Measurements from ENCODE around the gene KIF26B. TPM values are rescaled to one million over a fixed set of nuclear protein-coding genes. Genes with fewer than 3 reads are reported as not detected.

The KIF26B gene
- total and polyA plus RNA-seq, 2 of the 4 experiments (the other 2 are of a cell fraction): 0.53 to 0.54 TPM

DNA sequence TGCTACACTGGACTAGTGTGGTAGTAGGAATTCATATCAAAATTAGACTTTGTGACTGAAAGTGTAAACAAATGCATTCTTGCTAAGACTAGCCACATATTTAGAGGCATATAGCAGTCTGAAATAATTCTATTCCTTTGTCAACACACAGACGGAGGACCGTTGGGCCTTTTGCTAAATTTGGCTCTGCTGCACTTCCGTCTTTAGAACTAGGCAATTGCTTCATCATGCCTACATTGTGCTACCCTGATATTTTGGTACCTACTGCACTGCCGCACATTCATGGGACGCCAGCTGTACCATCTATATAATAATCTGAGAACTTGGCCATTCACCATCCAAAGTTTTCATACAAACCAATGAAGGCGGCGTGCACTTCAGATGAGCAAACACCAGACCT lies 346.8 kb downstream of the KIF26B start:
- H3K56ac ChIP-seq (ENCODE audit: extremely low read depth, insufficient read depth, low read length): no peak overlapping the region
- POLR2A ChIA-PET (ENCODE audit: unreplicated experiment): no interaction called here
- BruUV-seq (replicated peaks): no TSS peak
- no peak overlapping the region for H4K91ac ChIP-seq (ENCODE audit: insufficient read depth, low read depth, low read length)
- peaks cover 3% of the 10 kb centered on the region; the same call in 1 of the 2 replicates for H3K4me1 ChIP-seq (ENCODE audit: control insufficient read depth, insufficient read depth, low read length)
- intact Hi-C loops (cut with micrococcal nuclease) (no loop called here), in situ Hi-C loops (cut with MboI; ENCODE audit: low sequenced_read_pairs) (no loop called here), dilution Hi-C loops (cut with HindIII; ENCODE audit: low sequenced_read_pairs, unreplicated experiment) (no loop called here)
- H3K4me2 ChIP-seq (ENCODE audit: low read depth, low read length): no peak overlapping the region
- H2AFZ ChIP-seq (replicated peaks; ENCODE audit: low read length, poor library complexity): no peak overlapping the region
- no peak overlapping the region for H2BK120ac ChIP-seq (ENCODE audit: low read depth, low read length)
- H2AK5ac ChIP-seq (ENCODE audit: low read depth, low read length): no peak overlapping the region
- H3K9ac ChIP-seq (ENCODE audit: low read depth, low read length): no peak overlapping the region
- no peaks in the 10 kb centered on the region; a peak in 1 of 4 replicates for H3K79me1 ChIP-seq (ENCODE audit: low read depth in 1 of 2, low read length in 2 of 2)
- H2BK5ac ChIP-seq (ENCODE audit: low read depth, low read length, poor library complexity, severe bottlenecking): no peak overlapping the region
- WGBS, 2 experiments (ENCODE audit: extremely low coverage in 2 of 2, insufficient read length in 1 of 2): 74% methylated on average over 3 of the region's 7 CpGs; no CpG with 5 or more reads in 1 of the 2 experiments
- no peak overlapping the region for H4K8ac ChIP-seq (ENCODE audit: low read depth in 2 of 2, low read length in 2 of 2)
- no peak overlapping the region for H2BK15ac ChIP-seq (ENCODE audit: low read depth, low read length)
- H3K9me3 ChIP-seq (ENCODE audit: control insufficient read depth, insufficient read depth, low read length): no peaks in the 10 kb centered on the region
- H2AK9ac ChIP-seq (replicated peaks; ENCODE audit: low read depth, low read length, poor library complexity): no peak overlapping the region
- no peak overlapping the region for H3K4me3 ChIP-seq (ENCODE audit: insufficient read depth, low read depth, low read length)
- H3K4ac ChIP-seq (ENCODE audit: low read depth, low read length): no peak overlapping the region
- no peak overlapping the region for H2BK20ac ChIP-seq (ENCODE audit: low read depth, low read length)
- ATAC-seq (ENCODE audit: low read depth) (no peak), DNase-seq (no peak)
- H4K5ac ChIP-seq (ENCODE audit: low read depth, low read length): no peak overlapping the region
- H3K18ac ChIP-seq (ENCODE audit: low read depth, low read length): no peak overlapping the region
- no peaks in the 10 kb centered on the region for H3K36me3 ChIP-seq (ENCODE audit: control insufficient read depth, insufficient read depth, low read length)
- no peak overlapping the region for H3K27ac ChIP-seq (ENCODE audit: insufficient read depth, low read length)
- H3K23ac ChIP-seq (ENCODE audit: low read depth, low read length): no peak overlapping the region
- CTCF ChIA-PET: no interaction called here
- H3K14ac ChIP-seq (replicated peaks; ENCODE audit: low read depth, low read length): no peak overlapping the region
- H3K9me1 ChIP-seq (ENCODE audit: insufficient read depth, low read length): no peaks in the 10 kb centered on the region
- no peaks in the 10 kb centered on the region for H3K27me3 ChIP-seq (ENCODE audit: control insufficient read depth, insufficient read depth, low read length)
- no peaks in the 10 kb centered on the region for H4K20me1 ChIP-seq (ENCODE audit: insufficient read depth, low read length)
- TF ChIP-seq CEBPB (IDR thresholded peaks at IDR 0.05; ENCODE audit: low read depth, low read length) (no peak), BHLHE40 (IDR thresholded peaks at IDR 0.05; ENCODE audit: low read depth, low read length) (no peak), RFX5 (IDR thresholded peaks at IDR 0.05; ENCODE audit: low read depth, low read length) (no peak), MAZ (IDR thresholded peaks at IDR 0.05; ENCODE audit: borderline replicate concordance, low read depth, low read length) (no peak), ELK1 (IDR thresholded peaks at IDR 0.05; ENCODE audit: borderline replicate concordance, low read depth, low read length) (no peak), POLR2A (IDR thresholded peaks at IDR 0.05; ENCODE audit: low read depth, low read length) (no peak), FOS (IDR thresholded peaks at IDR 0.05; ENCODE audit: low read depth, low read length) (no peak), CHD1 (IDR thresholded peaks at IDR 0.05; ENCODE audit: low read depth, low read length) (no peak), CTCF (conservative IDR thresholded peaks at IDR 0.05; ENCODE audit: low read depth, low read length) (no peak), MXI1 (IDR thresholded peaks at IDR 0.05; ENCODE audit: borderline replicate concordance, low read depth, low read length) (no peak), SMC3 (IDR thresholded peaks at IDR 0.05; ENCODE audit: low read depth, low read length) (no peak), NFE2L2 (IDR thresholded peaks at IDR 0.05; ENCODE audit: low read depth, low read length) (no peak), RAD21 (IDR thresholded peaks at IDR 0.05; ENCODE audit: low read length) (no peak)
- TF ChIP-seq, protein P1, sequence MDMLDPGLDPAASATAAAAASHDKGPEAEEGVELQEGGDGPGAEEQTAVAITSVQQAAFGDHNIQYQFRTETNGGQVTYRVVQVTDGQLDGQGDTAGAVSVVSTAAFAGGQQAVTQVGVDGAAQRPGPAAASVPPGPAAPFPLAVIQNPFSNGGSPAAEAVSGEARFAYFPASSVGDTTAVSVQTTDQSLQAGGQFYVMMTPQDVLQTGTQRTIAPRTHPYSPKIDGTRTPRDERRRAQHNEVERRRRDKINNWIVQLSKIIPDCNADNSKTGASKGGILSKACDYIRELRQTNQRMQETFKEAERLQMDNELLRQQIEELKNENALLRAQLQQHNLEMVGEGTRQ (IDR thresholded peaks at IDR 0.05; ENCODE audit: low read depth, low read length): no peak

All from IMR-90 (cell line).